HG02943 (cell line): ENCODE measurements around the gene MPZL2.

Experiments used
- ATAC-seq: cut with Tn5 transposase; IDR thresholded peaks from one replicate; pipeline ENCODE4 v1.9.1; 2021; ENCODE audit warnings: mild to moderate bottlenecking, low read depth, moderate library complexity; ENCODE audit not compliant: unreplicated experiment

MPZL2 gene

GRCh38 chr11:118224511-118225188 is 39.4 kb downstream of the MPZL2 start, which contains the start of gene JAML:
Gene JAML, minus strand, starts transcription at chr11:118225011. Its CDS starts 10,145 bp downstream, at chr11:118214866.
- no peak for ATAC-seq

GRCh38 chr11:118223992-118224391 is 40.1 kb downstream of the MPZL2 start:
- no peak for ATAC-seq

- ATAC-seq: no peak
These were observed 40.5 kb downstream of the MPZL2 start for GRCh38 chr11:118223570-118223969.

GRCh38 chr11:118222437-118222836 is 41.7 kb downstream of the MPZL2 start:
- no peak for ATAC-seq

- ATAC-seq: no peak
These were observed 42.7 kb downstream of the MPZL2 start for GRCh38 chr11:118221419-118221818.

- no peak for ATAC-seq
These were observed 44.4 kb downstream of the MPZL2 start for GRCh38 chr11:118219732-118220131.

GRCh38 chr11:118219244-118219643 is 44.9 kb downstream of the MPZL2 start:
- no peak for ATAC-seq

- ATAC-seq: no peak
These were observed 46.5 kb downstream of the MPZL2 start for GRCh38 chr11:118217575-118217974.

GRCh38 chr11:118216621-118217481 is 47.2 kb downstream of the MPZL2 start:
- ATAC-seq: no peak

GRCh38 chr11:118215765-118216164 is 48.3 kb downstream of the MPZL2 start:
- ATAC-seq: no peak

GRCh38 chr11:118215262-118215661 is 48.8 kb downstream of the MPZL2 start:
- no peak for ATAC-seq

- ATAC-seq: no peak
These were observed 49.7 kb downstream of the MPZL2 start for GRCh38 chr11:118214210-118214914.

- ATAC-seq: no peak
These were observed 50.3 kb downstream of the MPZL2 start for GRCh38 chr11:118213781-118214180.

- no peak for ATAC-seq
These were observed 50.9 kb downstream of the MPZL2 start for GRCh38 chr11:118213201-118213600.

GRCh38 chr11:118212781-118213191 is 51.3 kb downstream of the MPZL2 start:
- ATAC-seq: no peak

- no peak for ATAC-seq
These were observed 51.9 kb downstream of the MPZL2 start for GRCh38 chr11:118212131-118212725.

GRCh38 chr11:118211006-118211405 is 53.1 kb downstream of the MPZL2 start:
- no peak for ATAC-seq

- no peak for ATAC-seq
These were observed 53.8 kb downstream of the MPZL2 start for GRCh38 chr11:118210323-118210722.

GRCh38 chr11:118209033-118209432 is 55.1 kb downstream of the MPZL2 start:
- no peak for ATAC-seq

- no peak for ATAC-seq
These were observed 57.0 kb downstream of the MPZL2 start for GRCh38 chr11:118207079-118207478.
